Neural progenitor cell (in vitro differentiated cells): ENCODE measurements around the gene IFIT5. TPM values are rescaled to one million over a fixed set of nuclear protein-coding genes. Genes with fewer than 3 reads are reported as not detected.

Experiments used
- DNase-seq: peaks from one replicate; pipeline ENCODE4 v3.0.0-alpha.2; 2016; ENCODE audit warnings: low spot score
- H2AFZ ChIP-seq: fragments of 200-600 bp; sonication (generic); replicated peaks from 2 replicates; pipeline ENCODE4 v1.6.1; 2016; ENCODE audit warnings: antibody characterized with exemption
- H3F3A ChIP-seq: fragments of 200-600 bp; sonication (generic); 2 replicates; pipeline ENCODE4 v1.6.1; 2016; ENCODE audit warnings: antibody characterized with exemption, low read depth
- H3K27ac ChIP-seq: fragments of 200-600 bp; sonication (generic); 2 replicates; pipeline ENCODE4 v1.5.1; 2016; ENCODE audit warnings: mild to moderate bottlenecking
- H3K27me3 ChIP-seq: fragments of 200-600 bp; sonication (generic); 2 replicates; pipeline ENCODE4 v1.6.1; 2016; ENCODE audit warnings: mild to moderate bottlenecking, moderate library complexity
- H3K36me3 ChIP-seq: fragments of 200-600 bp; sonication (generic); 2 replicates; pipeline ENCODE4 v1.5.1; 2016
- H3K4me1 ChIP-seq: fragments of 200-600 bp; sonication (generic); 2 replicates; pipeline ENCODE4 v1.6.1; 2016; ENCODE audit warnings: mixed run types
- H3K4me2 ChIP-seq: fragments of 200-600 bp; sonication (generic); 2 replicates; pipeline ENCODE4 v1.6.1; 2016
- H3K4me3 ChIP-seq: fragments of 200-600 bp; sonication (generic); 2 replicates; pipeline ENCODE4 v1.5.1; 2016
- H3K79me2 ChIP-seq: fragments of 200-600 bp; sonication (generic); 2 replicates; pipeline ENCODE4 v1.6.1; 2016; ENCODE audit warnings: low read depth
- H3K9ac ChIP-seq: fragments of 200-600 bp; sonication (generic); 2 replicates; pipeline ENCODE4 v1.6.1; 2016
- H3K9me3 ChIP-seq: fragments of 200-600 bp; sonication (generic); 2 replicates; pipeline ENCODE4 v1.5.1; 2016; ENCODE audit warnings: low read depth
- H4K20me1 ChIP-seq: fragments of 200-600 bp; sonication (generic); 2 replicates; pipeline ENCODE4 v1.6.1; 2016; ENCODE audit warnings: low read depth
- H3K27ac Mint-ChIP-seq: 3 replicates; pipeline ENCODE4 v1.8.0; 2021; ENCODE audit warnings: mixed read lengths
- H3K27me3 Mint-ChIP-seq: 2 replicates; pipeline ENCODE4 v1.8.0; 2022; ENCODE audit warnings: low read depth, mild to moderate bottlenecking, inconsistent platforms, moderate library complexity, mixed read lengths; ENCODE audit not compliant: insufficient read depth
- H3K36me3 Mint-ChIP-seq: 3 replicates; pipeline ENCODE4 v1.8.0; 2021; ENCODE audit warnings: mixed read lengths
- H3K4me1 Mint-ChIP-seq: 3 replicates; pipeline ENCODE4 v1.8.0; 2021; ENCODE audit warnings: mixed read lengths
- H3K4me3 Mint-ChIP-seq: 3 replicates; pipeline ENCODE4 v1.8.0; 2021; ENCODE audit warnings: mild to moderate bottlenecking, moderate library complexity, mixed read lengths
- H3K9me3 Mint-ChIP-seq: 3 replicates; pipeline ENCODE4 v1.8.0; 2020; ENCODE audit warnings: mixed read lengths
- CTCF ChIP-seq: fragments of 200-600 bp; sonication (generic); IDR thresholded peaks from 2 replicates; pipeline ENCODE4 v1.5.1; 2017; ENCODE audit warnings: antibody characterized with exemption, mild to moderate bottlenecking
- EZH2 ChIP-seq: fragments of 200-600 bp; sonication (generic); IDR thresholded peaks from 2 replicates; pipeline ENCODE4 v1.6.1; 2017; ENCODE audit warnings: antibody characterized with exemption, mild to moderate bottlenecking, moderate library complexity
- EZH2phosphoT487 ChIP-seq: fragments of 200-600 bp; sonication (generic); IDR thresholded peaks from 2 replicates; pipeline ENCODE4 v1.6.1; 2017; ENCODE audit warnings: antibody characterized with exemption
- total RNA-seq: library from RNA; depleted of rRNA; stranded (reverse); fragments of >200 nt; gene quantifications from 2 replicates; pipeline ENCODE4 v1.2.3, GENCODE V29; 2015; ENCODE audit warnings: low replicate concordance

IFIT5 gene
- total RNA-seq, 1 donor from 2014 or later, result 7.0 TPM

GRCh38 chr10:89466599-89467035 is 52.2 kb downstream of the IFIT5 start:
- DNase-seq, result peak; percentile 31
- Histone ChIP-seq H3K79me2 (no peaks in the 10 kb centered on the region), H3K9me3 (no peaks in the 10 kb centered on the region), H3F3A (no peaks in the 10 kb centered on the region), H3K27ac (no peak overlapping the region), H4K20me1 (no peaks in the 10 kb centered on the region), H3K4me1 (no peaks in the 10 kb centered on the region), H3K27me3 (no peaks in the 10 kb centered on the region), H2AFZ (no peak overlapping the region), H3K36me3 (no peaks in the 10 kb centered on the region), H3K4me3 (no peak overlapping the region), H3K9ac (no peak overlapping the region), H3K4me2 (no peak overlapping the region)
- TF ChIP-seq EZH2phosphoT487 (no peak), CTCF (peak; percentile 52)
- Mint-ChIP-seq H3K9me3 (no peaks in the 10 kb centered on the region), H3K27ac (no peak overlapping the region), H3K36me3 (no peaks in the 10 kb centered on the region), H3K4me1 (peaks cover 2% of the 10 kb centered on the region), H3K4me3 (no peak overlapping the region), H3K27me3 (no peaks in the 10 kb centered on the region)

- TF ChIP-seq CTCF (no peak), EZH2 (no peak), EZH2phosphoT487 (no peak)
- H3K27me3 Mint-ChIP-seq, result no peaks in the 10 kb centered on the region
- Histone ChIP-seq H3K9me3 (no peaks in the 10 kb centered on the region), H3K27ac (no peak overlapping the region), H3K4me3 (no peak overlapping the region), H2AFZ (no peak overlapping the region), H3K79me2 (no peaks in the 10 kb centered on the region), H4K20me1 (no peaks in the 10 kb centered on the region), H3K36me3 (no peaks in the 10 kb centered on the region), H3K4me1 (no peaks in the 10 kb centered on the region), H3F3A (no peaks in the 10 kb centered on the region), H3K9ac (no peak overlapping the region), H3K27me3 (no peaks in the 10 kb centered on the region), H3K4me2 (no peak overlapping the region)
- H3K27ac Mint-ChIP-seq, result no peak overlapping the region
- H3K36me3 Mint-ChIP-seq, result no peaks in the 10 kb centered on the region
- H3K4me1 Mint-ChIP-seq, result peaks cover 2% of the 10 kb centered on the region
- no peaks in the 10 kb centered on the region for H3K9me3 Mint-ChIP-seq
- no peak overlapping the region for H3K4me3 Mint-ChIP-seq
- DNase-seq, result no peak
These were observed 54.0 kb downstream of the IFIT5 start for GRCh38 chr10:89468191-89468965.

- Mint-ChIP-seq H3K9me3 (no peaks in the 10 kb centered on the region), H3K27me3 (no peaks in the 10 kb centered on the region), H3K27ac (no peak overlapping the region), H3K4me1 (peaks cover 2% of the 10 kb centered on the region), H3K4me3 (no peak overlapping the region), H3K36me3 (no peaks in the 10 kb centered on the region)
- H4K20me1 ChIP-seq, result no peaks in the 10 kb centered on the region
- H3K9me3 ChIP-seq, result no peaks in the 10 kb centered on the region
- H3K27me3 ChIP-seq, result no peaks in the 10 kb centered on the region
- no peak overlapping the region for H3K4me3 ChIP-seq
- no peak overlapping the region for H3K9ac ChIP-seq
- H3F3A ChIP-seq, result no peaks in the 10 kb centered on the region
- no peaks in the 10 kb centered on the region for H3K36me3 ChIP-seq
- H3K4me1 ChIP-seq, result no peaks in the 10 kb centered on the region
- TF ChIP-seq CTCF, result no peak
- TF ChIP-seq EZH2, result no peak
- TF ChIP-seq EZH2phosphoT487, result no peak
- no peak overlapping the region for H3K4me2 ChIP-seq
- H2AFZ ChIP-seq, result no peak overlapping the region
- no peak overlapping the region for H3K27ac ChIP-seq
- no peak for DNase-seq
- no peaks in the 10 kb centered on the region for H3K79me2 ChIP-seq
These were observed 55.1 kb downstream of the IFIT5 start for GRCh38 chr10:89469517-89469916.

Other genes starting within 250 kb of the IFIT5 start
- not detected in 2 replicates for gene CH25H, start 207.3 kb upstream of the IFIT5 start, total RNA-seq
- 15.5 and 18.9 TPM in 2 replicates for gene LIPA, start 162.8 kb upstream of the IFIT5 start, total RNA-seq
- 0.06 and 0.22 TPM in 2 replicates for gene IFIT2, start 112.5 kb upstream of the IFIT5 start, total RNA-seq
- gene IFIT3, start 86.6 kb upstream of the IFIT5 start, total RNA-seq, result 0.06 TPM in 1 of 2 replicates, not detected in the other
- gene IFIT1B, start 36.5 kb upstream of the IFIT5 start, total RNA-seq, result not detected in 2 replicates
- gene IFIT1, start 21.9 kb upstream of the IFIT5 start, total RNA-seq, result 12.4 and 13.2 TPM in 2 replicates
- not detected in 2 replicates for gene SLC16A12, start 121.0 kb downstream of the IFIT5 start, total RNA-seq
- 38.0 and 49.0 TPM in 2 replicates for gene PANK1, start 230.7 kb downstream of the IFIT5 start, total RNA-seq